Ishikawa (cell line): ENCODE results near the gene SPACA1.

Experiments
- CEBPB ChIP-seq: IDR thresholded peaks from 2 replicates; pipeline ENCODE4 v1.6.1; 2012
- CREB1 ChIP-seq: IDR thresholded peaks from 2 replicates; pipeline ENCODE4 v1.6.1; 2012; ENCODE audit warnings: low read depth
- EGR1 ChIP-seq: IDR thresholded peaks from 2 replicates; pipeline ENCODE4 v1.6.1; 2012
- EP300 ChIP-seq: IDR thresholded peaks from 2 replicates; pipeline ENCODE4 v1.6.1; 2012; ENCODE audit warnings: borderline replicate concordance
- FOXM1 ChIP-seq: IDR thresholded peaks from 2 replicates; pipeline ENCODE4 v1.6.1; 2012; ENCODE audit warnings: low read depth, borderline replicate concordance
- MAX ChIP-seq: IDR thresholded peaks from 2 replicates; pipeline ENCODE4 v1.6.1; 2012
- NFIC ChIP-seq: IDR thresholded peaks from 2 replicates; pipeline ENCODE4 v1.6.1; 2012
- RAD21 ChIP-seq: IDR thresholded peaks from 2 replicates; pipeline ENCODE4 v1.6.1; 2012; ENCODE audit warnings: low read depth
- REST ChIP-seq: IDR thresholded peaks from 2 replicates; pipeline ENCODE4 v1.6.1; 2012; ENCODE audit warnings: low read depth, mild to moderate bottlenecking
- TAF1 ChIP-seq: IDR thresholded peaks from 2 replicates; pipeline ENCODE4 v1.6.1; 2012; ENCODE audit warnings: low read depth, mild to moderate bottlenecking
- TCF12 ChIP-seq: IDR thresholded peaks from 2 replicates; pipeline ENCODE4 v1.6.1; 2012; ENCODE audit warnings: low read depth
- TEAD4 ChIP-seq: IDR thresholded peaks from 2 replicates; pipeline ENCODE4 v1.6.1; 2012
- USF1 ChIP-seq: IDR thresholded peaks from 2 replicates; pipeline ENCODE4 v1.6.1; 2012
- YY1 ChIP-seq: IDR thresholded peaks from 2 replicates; pipeline ENCODE4 v1.6.1; 2012; ENCODE audit warnings: low read depth
- ZBTB7A ChIP-seq: IDR thresholded peaks from 2 replicates; pipeline ENCODE4 v1.6.1; 2012; ENCODE audit warnings: low read depth

SPACA1 gene

GRCh38 chr6:88047510-88048150 is at the start of gene SPACA1:
SPACA1 (plus strand) TSS chr6:88047841; CDS start chr6:88047906, 65 bp downstream.
- TF ChIP-seq REST (no peak), TAF1 (no peak), USF1 (no peak), EGR1 (no peak), NFIC (no peak), TEAD4 (no peak), ZBTB7A (no peak), TCF12 (no peak), MAX (no peak), RAD21 (no peak), EP300 (no peak), CEBPB (no peak), FOXM1 (no peak), CREB1 (no peak), YY1 (no peak)

- TF ChIP-seq YY1, result no peak
- no peak for TF ChIP-seq TEAD4
- no peak for TF ChIP-seq USF1
- no peak for TF ChIP-seq TAF1
- TF ChIP-seq MAX, result no peak
- TF ChIP-seq TCF12, result no peak
- no peak for TF ChIP-seq FOXM1
- no peak for TF ChIP-seq CEBPB
- TF ChIP-seq EP300, result no peak
- TF ChIP-seq CREB1, result no peak
- TF ChIP-seq NFIC, result no peak
- no peak for TF ChIP-seq REST
Measured at GRCh38 chr6:88000713-88001112, 46.9 kb upstream of the SPACA1 start.

- TF ChIP-seq USF1 (no peak), CEBPB (peak; percentile 50; the same call in 1 of the 2 replicates)
Measured at GRCh38 chr6:88004707-88005106, 42.9 kb upstream of the SPACA1 start.

- TF ChIP-seq TAF1, result no peak
- no peak for TF ChIP-seq USF1
- no peak for TF ChIP-seq NFIC
- TF ChIP-seq YY1, result no peak
- TF ChIP-seq EGR1, result no peak
Measured at GRCh38 chr6:88006557-88006956, 41.1 kb upstream of the SPACA1 start.

- TF ChIP-seq NFIC (no peak), USF1 (no peak), TAF1 (no peak), CREB1 (no peak), EP300 (no peak), CEBPB (no peak), MAX (no peak), TEAD4 (no peak), REST (no peak), TCF12 (no peak), EGR1 (no peak)
Measured at GRCh38 chr6:88008411-88008810, 39.2 kb upstream of the SPACA1 start.
